ENCODE measurements around the gene SLC46A1.
A peak's percentile ranks its signal among the peaks of the same experiment; 100 is the strongest.

The SLC46A1 gene

DNA sequence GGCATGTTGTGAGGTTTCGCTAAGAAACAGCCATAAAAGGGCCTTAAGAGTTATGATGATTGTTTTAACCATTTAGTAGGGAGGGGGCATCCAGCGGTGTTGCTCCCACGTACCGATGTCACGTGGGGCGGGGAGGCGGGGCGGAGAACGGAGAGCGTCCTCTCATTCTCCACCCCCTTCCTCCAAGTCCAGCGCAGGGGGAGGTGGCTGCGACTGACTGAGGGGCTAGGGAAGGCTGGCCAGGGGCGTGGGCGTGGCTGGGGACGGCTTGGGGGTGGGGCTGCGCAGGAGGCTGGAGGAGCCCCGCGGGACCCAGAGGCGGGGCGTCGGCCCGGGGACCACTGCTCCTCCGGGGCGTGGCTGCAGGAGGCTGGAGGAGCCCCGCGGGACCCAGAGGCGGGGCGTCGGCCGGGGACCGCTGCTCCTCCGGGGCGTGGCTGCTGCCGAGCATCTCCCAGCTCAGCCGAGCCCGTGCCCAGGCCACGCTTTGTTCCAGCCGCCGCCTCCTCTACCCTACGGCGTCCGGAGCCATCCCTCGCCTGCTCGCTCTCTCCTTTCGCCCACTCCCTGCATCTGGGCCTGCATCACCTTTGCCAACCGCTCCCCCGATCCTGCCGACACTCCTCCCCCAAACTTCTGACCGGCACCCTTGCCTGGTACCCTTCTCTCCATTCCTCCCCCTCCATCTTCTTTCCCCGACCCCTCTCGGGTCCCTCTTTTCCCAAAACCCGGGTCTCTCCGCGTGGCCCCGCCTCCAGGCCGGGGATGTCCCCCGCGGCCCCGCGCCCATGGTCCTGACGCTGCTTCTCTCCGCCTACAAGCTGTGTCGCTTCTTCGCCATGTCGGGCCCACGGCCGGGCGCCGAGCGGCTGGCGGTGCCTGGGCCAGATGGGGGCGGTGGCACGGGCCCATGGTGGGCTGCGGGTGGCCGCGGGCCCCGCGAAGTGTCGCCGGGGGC lies 34.5 kb downstream of the SLC46A1 start, which contains the start of gene SARM1:
TSS of gene SARM1 (plus strand) at position 450 of the 958 bp plus-strand sequence. CDS start at position 789, 339 bp downstream.
- Histone ChIP-seq H3K4me1 (ENCODE audit: control insufficient read depth in 2 of 2, insufficient read depth in 1 of 2, low read depth in 1 of 2, low read length in 2 of 2) (peaks cover 24 to 25% of the 10 kb centered on the region in 2 donors), H2AK5ac (ENCODE audit: low read depth, low read length) (peak within 1 kb of the TSS; percentile 20), H3K27ac (replicated peaks; ENCODE audit: low read length) (peak within 1 kb of the TSS; percentile 75), H4K91ac (ENCODE audit: low read depth, low read length, poor library complexity) (peak within 1 kb of the TSS; percentile 39), H3K18ac (ENCODE audit: low read length) (peak within 1 kb of the TSS; percentile 92), H3K4me3 (ENCODE audit: low read length in 2 of 2) (peak within 1 kb of the TSS; percentile 79 to 97), H2AFZ (ENCODE audit: low read length) (peak within 1 kb of the TSS; percentile 97), H3K9me3 (replicated peaks in 1 of 2; ENCODE audit: control insufficient read depth in 2 of 2, insufficient read depth in 1 of 2, low read depth in 1 of 2, low read length in 2 of 2) (no peaks in the 10 kb centered on the region), H2BK120ac (ENCODE audit: low read depth, low read length) (no peak within 1 kb of the TSS), H3K9ac (ENCODE audit: low read depth, low read length, poor library complexity) (peak within 1 kb of the TSS; percentile 80), H3K4ac (ENCODE audit: low read length) (no peak within 1 kb of the TSS), H2BK5ac (ENCODE audit: low read length) (peak within 1 kb of the TSS; percentile 62), H2BK15ac (ENCODE audit: low read length) (peak within 1 kb of the TSS; percentile 49), H3K79me1 (ENCODE audit: low read depth, low read length) (peaks cover 3% of the 10 kb centered on the region), H3K27me3 (ENCODE audit: control insufficient read depth in 3 of 3, insufficient read depth in 3 of 3, low read depth in 1 of 3, low read length in 3 of 3) (peaks cover 0 to 16% (median 0%) of the 10 kb centered on the region in 3 experiments), H3K36me3 (replicated peaks in 1 of 2; ENCODE audit: control insufficient read depth in 2 of 2, insufficient read depth in 2 of 2, low read length in 2 of 2) (peaks cover 0 to 8% of the 10 kb centered on the region in 2 donors), H4K8ac (ENCODE audit: low read depth, low read length) (no peak within 1 kb of the TSS), H3K23ac (ENCODE audit: low read depth, low read length, poor library complexity) (peak within 1 kb of the TSS; percentile 60), H3K4me2 (ENCODE audit: insufficient read depth, low read length, poor library complexity, severe bottlenecking) (peak within 1 kb of the TSS; percentile 96), H2BK12ac (ENCODE audit: low read length) (no peak within 1 kb of the TSS), H3K14ac (ENCODE audit: low read length) (no peak within 1 kb of the TSS)
- WGBS, 2 donors (ENCODE audit: extremely low coverage in 2 of 2, insufficient read length in 2 of 2, insufficient replicate concordance in 1 of 2) = no CpG with 5 or more reads among the region's 80 CpGs
- DNase-seq (ENCODE audit: low spot score) = peak; percentile 94

DNA sequence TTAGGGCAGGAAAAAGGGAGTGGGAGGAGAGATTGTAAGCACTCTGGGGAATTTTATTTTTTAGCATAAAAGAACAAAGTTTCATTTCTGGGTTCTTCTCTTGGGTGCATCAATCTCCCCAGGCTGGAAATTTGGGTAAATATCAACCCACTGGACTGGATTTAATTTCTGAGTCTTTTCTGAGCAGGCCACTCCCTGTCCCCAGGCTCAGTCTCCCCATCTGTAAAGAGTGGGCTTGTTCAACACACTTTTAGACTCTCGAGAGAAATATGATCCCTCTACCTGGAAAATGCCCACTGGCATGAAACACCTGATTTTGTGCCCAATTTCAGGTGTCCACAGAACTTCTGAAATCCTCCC lies 35.3 kb downstream of the SLC46A1 start:
- peaks cover 3% of the 10 kb centered on the region for H3K79me1 ChIP-seq (ENCODE audit: low read depth, low read length)
- H3K18ac ChIP-seq (ENCODE audit: low read length) = no peak overlapping the region
- H3K14ac ChIP-seq (ENCODE audit: low read length) = no peak overlapping the region
- peak overlapping the region; percentile 97 for H2AFZ ChIP-seq (ENCODE audit: low read length)
- H2BK15ac ChIP-seq (ENCODE audit: low read length) = no peak overlapping the region
- H3K4me1 ChIP-seq (ENCODE audit: control insufficient read depth in 2 of 2, insufficient read depth in 1 of 2, low read depth in 1 of 2, low read length in 2 of 2) = peaks cover 24 to 25% of the 10 kb centered on the region in 2 donors
- H2BK12ac ChIP-seq (ENCODE audit: low read length) = no peak overlapping the region
- H2BK5ac ChIP-seq (ENCODE audit: low read length) = no peak overlapping the region
- WGBS, 2 donors (ENCODE audit: extremely low coverage in 2 of 2, insufficient read length in 2 of 2, insufficient replicate concordance in 1 of 2) = no CpG with 5 or more reads among the region's 1 CpG
- H3K4ac ChIP-seq (ENCODE audit: low read length) = no peak overlapping the region
- H2AK5ac ChIP-seq (ENCODE audit: low read depth, low read length) = no peak overlapping the region
- no peaks in the 10 kb centered on the region for H3K9me3 ChIP-seq (replicated peaks in 1 of 2; ENCODE audit: control insufficient read depth in 2 of 2, insufficient read depth in 1 of 2, low read depth in 1 of 2, low read length in 2 of 2)
- H3K27ac ChIP-seq (replicated peaks; ENCODE audit: low read length) = peak overlapping the region; percentile 64
- no peak overlapping the region for H3K9ac ChIP-seq (ENCODE audit: low read depth, low read length, poor library complexity)
- no peak overlapping the region for H4K8ac ChIP-seq (ENCODE audit: low read depth, low read length)
- no peak overlapping the region for H3K23ac ChIP-seq (ENCODE audit: low read depth, low read length, poor library complexity)
- H3K4me2 ChIP-seq (ENCODE audit: insufficient read depth, low read length, poor library complexity, severe bottlenecking) = no peak overlapping the region
- H3K27me3 ChIP-seq (ENCODE audit: control insufficient read depth in 3 of 3, insufficient read depth in 3 of 3, low read depth in 1 of 3, low read length in 3 of 3) = peaks cover 0 to 16% (median 0%) of the 10 kb centered on the region in 3 experiments
- H2BK120ac ChIP-seq (ENCODE audit: low read depth, low read length) = no peak overlapping the region
- H3K4me3 ChIP-seq (ENCODE audit: low read length in 2 of 2) = peak overlapping the region in 1 of 2 donors; percentile 97
- no peak for DNase-seq (ENCODE audit: low spot score)
- H4K91ac ChIP-seq (ENCODE audit: low read depth, low read length, poor library complexity) = no peak overlapping the region
- H3K36me3 ChIP-seq (replicated peaks in 1 of 2; ENCODE audit: control insufficient read depth in 2 of 2, insufficient read depth in 2 of 2, low read length in 2 of 2) = peaks cover 0 to 8% of the 10 kb centered on the region in 2 donors

DNA sequence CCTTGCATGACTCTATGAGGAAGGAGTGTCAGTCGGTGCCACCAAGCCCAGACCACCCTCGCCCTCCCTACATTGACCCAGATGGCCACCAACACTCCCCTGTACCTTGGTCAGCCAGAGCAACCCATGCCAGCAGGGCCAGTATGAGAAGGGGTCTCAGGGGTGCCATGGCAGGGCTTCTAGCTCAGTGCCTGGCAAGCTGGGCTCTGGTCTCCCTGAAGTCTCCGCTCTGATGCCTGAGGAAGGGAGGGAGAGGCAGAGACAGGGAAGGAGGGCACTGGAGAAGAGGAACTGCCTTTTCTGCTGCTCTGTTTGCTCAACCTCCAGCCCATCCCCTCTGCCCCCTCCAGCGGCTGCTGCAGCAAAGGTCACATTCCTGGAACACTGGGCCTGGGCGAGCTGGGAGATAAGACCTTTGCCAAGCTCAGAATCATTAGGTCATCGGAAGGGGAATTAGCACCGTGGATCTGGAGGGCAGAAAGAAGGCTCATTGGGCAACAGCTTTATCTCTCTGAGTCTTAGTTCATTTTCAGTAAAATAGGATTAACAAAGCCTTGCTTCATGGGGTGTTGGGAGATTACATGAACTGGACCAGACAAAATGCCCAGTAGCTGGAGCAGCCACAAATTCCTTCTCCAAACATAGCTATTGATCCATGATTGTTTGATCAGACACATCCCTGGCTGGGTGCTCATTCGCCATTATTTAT lies 35.8 kb downstream of the SLC46A1 start, which contains the start of gene VTN:
TSS of gene VTN (minus strand) at position 273 of the 709 bp plus-strand sequence. CDS start at position 169, 104 bp downstream.
- H3K4me2 ChIP-seq (ENCODE audit: insufficient read depth, low read length, poor library complexity, severe bottlenecking) = peak within 1 kb of the TSS; percentile 41
- H4K91ac ChIP-seq (ENCODE audit: low read depth, low read length, poor library complexity) = peak within 1 kb of the TSS; percentile 11
- H2AFZ ChIP-seq (ENCODE audit: low read length) = peak within 1 kb of the TSS; percentile 97
- no peak within 1 kb of the TSS for H2BK120ac ChIP-seq (ENCODE audit: low read depth, low read length)
- H3K14ac ChIP-seq (ENCODE audit: low read length) = peak within 1 kb of the TSS; percentile 6
- peak within 1 kb of the TSS; percentile 47 for H2BK5ac ChIP-seq (ENCODE audit: low read length)
- no CpG with 5 or more reads among the region's 8 CpGs for WGBS, 2 donors (ENCODE audit: extremely low coverage in 2 of 2, insufficient read length in 2 of 2, insufficient replicate concordance in 1 of 2)
- DNase-seq (ENCODE audit: low spot score) = peak; percentile 58
- no peak within 1 kb of the TSS for H2BK12ac ChIP-seq (ENCODE audit: low read length)
- peaks cover 0 to 8% of the 10 kb centered on the region in 2 donors for H3K36me3 ChIP-seq (replicated peaks in 1 of 2; ENCODE audit: control insufficient read depth in 2 of 2, insufficient read depth in 2 of 2, low read length in 2 of 2)
- no peak within 1 kb of the TSS for H3K9ac ChIP-seq (ENCODE audit: low read depth, low read length, poor library complexity)
- H3K27ac ChIP-seq (replicated peaks; ENCODE audit: low read length) = peak within 1 kb of the TSS; percentile 64
- H3K4me3 ChIP-seq (ENCODE audit: low read length in 2 of 2) = peak within 1 kb of the TSS in 1 of 2 donors; percentile 97
- peaks cover 3% of the 10 kb centered on the region for H3K79me1 ChIP-seq (ENCODE audit: low read depth, low read length)
- H3K18ac ChIP-seq (ENCODE audit: low read length) = peak within 1 kb of the TSS; percentile 20
- peak within 1 kb of the TSS; percentile 86 for H2AK5ac ChIP-seq (ENCODE audit: low read depth, low read length)
- peak within 1 kb of the TSS; percentile 69 for H2BK15ac ChIP-seq (ENCODE audit: low read length)
- H3K27me3 ChIP-seq (ENCODE audit: control insufficient read depth in 3 of 3, insufficient read depth in 3 of 3, low read depth in 1 of 3, low read length in 3 of 3) = peaks cover 0 to 16% (median 0%) of the 10 kb centered on the region in 3 experiments
- no peak within 1 kb of the TSS for H3K4ac ChIP-seq (ENCODE audit: low read length)
- no peak within 1 kb of the TSS for H3K23ac ChIP-seq (ENCODE audit: low read depth, low read length, poor library complexity)
- H3K9me3 ChIP-seq (replicated peaks in 1 of 2; ENCODE audit: control insufficient read depth in 2 of 2, insufficient read depth in 1 of 2, low read depth in 1 of 2, low read length in 2 of 2) = no peaks in the 10 kb centered on the region
- H4K8ac ChIP-seq (ENCODE audit: low read depth, low read length) = no peak within 1 kb of the TSS
- H3K4me1 ChIP-seq (ENCODE audit: control insufficient read depth in 2 of 2, insufficient read depth in 1 of 2, low read depth in 1 of 2, low read length in 2 of 2) = peaks cover 24 to 25% of the 10 kb centered on the region in 2 donors

Data from neuronal stem cell (in vitro differentiated cells).